ENCODE results near the gene ACOT7.

Gene ACOT7

GRCh38 chr1:6279613-6280383, 113.8 kb downstream of the ACOT7 start:
- DNase-seq: no peak

DNA sequence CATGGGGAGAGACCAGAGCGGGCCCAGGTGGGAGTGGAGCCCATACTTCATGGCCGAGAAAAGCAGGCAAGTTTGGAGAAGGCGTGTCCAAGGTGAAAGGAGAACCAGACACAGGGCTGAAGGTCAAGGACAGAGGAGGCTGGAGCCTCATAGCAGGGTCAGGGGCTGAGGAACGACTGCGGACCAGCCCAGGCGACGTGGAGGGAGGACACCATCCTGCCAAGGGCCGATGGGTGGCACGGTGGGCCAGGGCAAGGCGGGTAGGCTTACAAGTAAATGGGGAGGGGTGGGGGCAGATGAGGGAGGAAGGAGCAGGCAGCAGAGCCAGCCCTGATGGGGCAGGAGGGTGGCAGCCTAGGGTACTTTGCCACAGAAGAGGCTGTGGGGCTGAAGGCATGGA, 114.5 kb downstream of the ACOT7 start:
- DNase-seq: no peak

DNA sequence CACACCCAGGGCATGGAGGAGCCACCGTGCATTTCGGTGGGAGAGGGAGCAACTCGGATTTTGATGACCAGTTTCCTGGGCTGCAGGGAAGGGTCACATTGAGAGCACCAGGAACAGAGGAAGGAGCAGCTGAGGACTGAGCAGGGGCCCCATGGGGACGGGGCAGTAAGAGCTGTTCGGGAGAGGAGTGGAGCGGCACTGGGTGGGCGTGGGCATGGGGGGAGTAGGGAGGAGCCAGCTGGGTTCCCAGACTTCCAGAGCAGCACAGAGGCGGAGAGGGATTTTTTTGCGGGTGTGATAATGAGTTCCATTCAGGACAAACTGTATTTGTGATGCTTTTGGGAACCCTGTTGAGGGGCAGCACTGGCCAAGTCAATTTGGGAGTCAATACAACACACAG, 115.3 kb downstream of the ACOT7 start:
- DNase-seq: no peak

DNA sequence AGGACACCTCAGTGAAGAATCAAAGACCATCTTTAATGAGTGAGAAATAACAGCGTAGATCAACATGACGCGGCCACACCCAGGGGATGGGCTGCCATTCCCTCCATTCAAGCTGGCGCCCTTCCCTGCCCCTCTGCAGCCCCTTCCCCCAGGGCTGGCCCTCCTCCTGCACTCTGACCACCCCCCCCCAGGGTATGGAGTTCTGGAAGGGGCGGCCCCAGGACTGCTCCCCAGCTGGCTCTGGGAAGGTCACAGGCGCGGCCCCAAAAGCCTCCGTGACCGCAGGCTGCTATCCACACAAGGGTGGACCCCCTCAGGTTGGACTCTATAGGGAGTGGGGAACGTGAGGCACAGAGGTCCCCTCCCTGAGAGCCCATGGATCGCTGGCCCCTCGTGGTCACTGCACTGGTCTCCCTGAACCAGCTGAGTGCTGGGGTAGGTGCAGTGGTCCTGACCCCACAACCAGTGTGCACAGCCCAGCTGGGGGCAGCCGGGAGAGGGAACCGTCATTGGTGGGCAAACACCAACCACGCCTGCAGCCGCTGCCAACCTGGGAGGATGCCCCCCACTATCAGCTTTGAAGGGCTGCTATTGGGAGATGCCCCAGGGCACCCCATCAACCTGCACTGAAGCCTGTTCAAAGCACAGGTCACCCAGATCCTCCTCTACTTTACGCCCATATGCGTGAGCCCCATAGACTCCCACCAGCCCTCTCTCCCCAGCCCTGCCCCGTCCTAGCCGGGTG, 116.6 kb downstream of the ACOT7 start:
- no peak for DNase-seq

GRCh38 chr1:6275826-6276782, 117.5 kb downstream of the ACOT7 start:
- DNase-seq: no peak

DNA sequence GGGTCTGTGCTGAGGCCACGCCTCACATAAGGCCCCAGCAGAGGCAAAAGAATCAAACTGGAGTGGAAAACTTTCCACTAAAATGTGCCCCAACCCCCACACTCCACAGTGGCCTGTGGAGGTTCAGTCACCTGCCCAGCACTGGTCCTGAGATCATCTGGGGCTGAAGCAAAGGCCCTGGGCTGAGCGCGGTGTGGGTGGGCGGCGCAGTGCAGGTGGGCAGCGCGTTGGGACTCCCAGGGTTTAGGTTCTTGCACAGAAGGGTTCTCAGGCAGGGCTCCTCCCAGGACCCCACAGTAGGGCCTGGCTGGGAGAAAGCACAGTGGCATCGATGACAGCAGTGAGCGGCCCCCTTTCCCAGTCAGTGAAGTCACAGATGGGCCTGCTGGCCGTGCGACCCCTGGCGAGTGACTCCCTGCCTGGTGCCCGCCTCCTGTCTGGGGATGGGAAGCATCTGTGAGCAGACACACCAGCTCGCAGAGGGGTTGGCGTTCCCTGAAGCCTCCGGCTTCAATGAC, 118.9 kb downstream of the ACOT7 start:
- DNase-seq: no peak

- no peak for DNase-seq
Observed at GRCh38 chr1:6274102-6274501, 119.5 kb downstream of the ACOT7 start.

DNA sequence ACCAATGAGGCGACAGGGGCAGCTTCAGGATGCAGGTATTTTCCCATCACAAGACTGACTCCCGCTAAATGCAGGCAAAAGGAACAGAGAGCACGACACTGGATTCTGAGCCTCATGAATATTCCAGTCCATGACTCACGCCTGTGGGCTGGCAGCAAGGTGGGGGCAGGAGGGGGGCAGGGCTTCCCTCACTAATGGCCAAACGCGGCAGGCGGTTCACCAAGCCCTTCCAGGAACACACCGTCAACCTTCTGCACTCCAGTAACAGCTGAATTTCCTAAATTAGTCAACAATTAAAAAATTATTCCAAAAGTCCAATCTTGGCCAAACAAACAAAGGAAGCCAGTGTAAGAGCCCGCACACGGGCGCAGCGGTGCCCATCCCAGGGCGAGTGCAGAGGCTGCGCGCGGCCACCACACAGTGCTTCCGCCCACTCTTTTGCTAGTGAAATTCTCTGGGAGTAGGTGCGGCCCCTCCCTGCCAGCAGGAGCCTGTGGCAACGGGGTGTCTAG, 120.1 kb downstream of the ACOT7 start:
- no peak for DNase-seq

DNA sequence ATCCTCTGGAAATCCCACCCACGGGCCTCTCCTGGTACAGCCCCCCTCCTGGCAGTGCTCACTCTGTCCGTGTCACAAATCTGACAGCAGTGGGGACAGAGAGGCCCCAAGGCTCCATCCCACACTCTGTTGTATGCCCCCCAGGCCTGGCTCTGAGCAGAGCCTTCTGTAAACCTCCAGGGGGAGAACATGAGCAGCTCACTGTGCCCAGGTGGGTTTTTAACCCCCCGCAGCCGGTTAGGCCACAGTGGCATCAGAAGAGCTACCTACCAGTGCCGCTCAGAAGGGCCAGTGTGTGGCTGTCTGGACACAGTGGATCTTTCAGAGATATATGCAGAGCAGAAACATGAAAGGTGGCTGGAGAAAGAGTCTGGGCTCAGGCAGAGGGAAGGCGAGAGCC, 120.7 kb downstream of the ACOT7 start:
- no peak for DNase-seq

DNA sequence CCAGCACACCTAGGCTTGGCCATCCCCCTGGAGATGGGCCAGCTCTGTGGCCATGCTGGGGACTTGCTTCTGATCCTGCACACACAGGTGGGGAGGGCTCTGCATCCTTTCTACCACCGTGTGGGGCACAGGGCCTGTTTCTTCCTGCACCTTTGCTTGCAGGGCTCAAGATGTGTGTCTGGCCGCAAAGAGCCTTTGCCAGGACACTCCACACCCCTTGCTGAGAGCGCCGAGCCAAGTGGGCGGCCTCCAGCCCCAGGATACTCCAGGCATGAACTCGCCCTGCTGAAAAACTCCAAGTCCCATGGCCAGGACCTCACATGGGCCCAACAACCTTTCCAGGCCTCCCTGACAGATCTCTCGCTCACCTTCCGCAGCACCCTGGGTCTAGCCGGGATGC, 121.1 kb downstream of the ACOT7 start:
- no peak for DNase-seq

DNA sequence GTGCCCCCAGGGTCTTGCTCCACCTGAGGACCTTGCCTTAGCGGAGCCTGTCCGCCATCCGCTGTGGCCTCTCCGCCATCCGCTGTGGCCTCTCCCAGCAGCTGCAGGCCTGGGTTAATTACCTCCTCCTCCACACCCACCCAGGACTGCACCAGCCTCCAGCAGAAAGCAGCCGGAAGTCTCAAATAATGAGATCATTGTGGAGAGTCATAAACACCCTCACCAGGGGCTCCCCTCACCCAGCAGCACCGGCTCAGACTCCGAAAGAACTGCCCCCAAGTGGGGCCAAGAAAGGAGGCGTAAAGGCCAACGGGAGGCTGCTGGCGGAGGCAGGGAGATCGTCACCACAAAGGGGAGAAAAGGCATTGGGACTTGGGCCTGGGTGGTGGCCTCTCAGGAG, 122.0 kb downstream of the ACOT7 start:
- DNase-seq: no peak

DNA sequence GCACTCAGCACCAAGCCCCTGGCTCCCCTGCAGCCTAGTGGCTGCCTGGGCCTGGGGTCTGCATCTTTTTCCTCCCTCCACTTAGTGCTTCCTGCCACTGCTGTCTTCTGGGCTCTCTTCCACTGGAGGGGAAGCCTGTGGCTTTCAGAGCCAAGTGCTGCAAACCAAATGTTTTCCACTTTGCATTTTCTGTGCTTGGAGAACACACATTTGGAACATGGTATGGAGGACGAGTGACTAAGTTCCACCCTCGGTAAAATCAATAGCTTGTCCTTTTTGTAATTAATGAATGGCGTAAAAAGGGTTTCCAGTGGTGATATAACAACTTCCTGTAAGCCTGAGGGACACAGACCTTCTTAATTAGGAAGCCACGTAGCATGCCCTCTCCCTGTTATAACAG, 122.6 kb downstream of the ACOT7 start:
- no peak for DNase-seq

GRCh38 chr1:6270401-6270800, 123.2 kb downstream of the ACOT7 start:
- no peak for DNase-seq

DNA sequence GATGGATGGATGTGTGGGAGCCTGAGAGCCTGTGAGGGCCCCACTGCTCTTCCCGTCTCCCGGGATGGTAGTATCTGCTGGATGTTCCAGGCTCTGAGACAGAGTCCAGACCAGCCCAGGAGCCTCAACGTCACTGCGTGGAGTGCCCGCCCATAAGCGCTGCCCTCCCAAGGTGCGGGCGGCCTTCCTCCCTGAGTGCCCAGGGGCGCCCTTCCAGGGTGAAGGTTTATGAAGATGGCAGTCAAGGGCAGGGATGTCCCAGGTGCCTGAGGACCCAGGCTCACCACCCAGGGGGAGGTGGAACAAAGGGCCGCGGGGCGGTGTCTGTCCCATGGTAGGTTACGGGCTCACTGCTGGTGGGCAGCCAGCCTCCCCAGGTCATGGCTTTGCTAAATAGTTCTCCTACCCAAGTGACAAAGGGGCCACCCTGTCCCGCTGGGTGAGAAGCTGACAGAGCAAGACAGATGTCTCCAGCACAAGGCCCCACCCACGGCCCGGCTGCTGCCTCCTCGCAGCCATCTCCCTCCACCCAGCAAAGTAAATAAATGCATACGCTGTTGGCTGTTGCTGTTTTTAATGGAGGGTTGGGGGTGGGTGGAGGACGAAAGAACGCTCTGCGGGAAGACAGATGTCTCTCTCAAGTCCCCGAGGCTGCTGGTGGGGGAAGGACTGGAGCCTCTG, 123.7 kb downstream of the ACOT7 start:
- DNase-seq: peak; percentile 10

DNA sequence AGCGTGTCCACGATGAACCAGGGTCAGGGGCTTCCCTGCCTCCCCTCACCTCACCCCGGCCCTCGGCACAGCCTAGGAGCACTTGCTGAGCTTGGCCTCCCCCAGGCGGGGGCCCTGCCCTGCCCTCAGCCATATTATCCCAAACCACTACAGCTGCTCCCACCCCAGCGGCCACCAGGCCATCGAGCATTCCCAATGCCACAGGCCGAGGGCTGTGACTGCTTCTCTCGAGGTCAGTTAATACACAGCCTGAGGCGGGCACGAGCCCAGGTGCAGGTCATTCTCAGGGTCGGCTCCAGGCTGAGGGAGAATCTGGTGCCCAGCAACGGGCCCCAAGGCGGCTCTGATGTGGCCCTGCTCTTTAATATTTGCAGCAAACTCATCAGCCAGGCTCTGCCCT, 124.3 kb downstream of the ACOT7 start:
- DNase-seq: no peak

- DNase-seq: no peak
Observed at GRCh38 chr1:6268415-6268814, 125.2 kb downstream of the ACOT7 start.

GRCh38 chr1:6267686-6268322, 125.8 kb downstream of the ACOT7 start:
- DNase-seq: no peak

GRCh38 chr1:6266641-6267040, 126.9 kb downstream of the ACOT7 start:
- no peak for DNase-seq

DNA sequence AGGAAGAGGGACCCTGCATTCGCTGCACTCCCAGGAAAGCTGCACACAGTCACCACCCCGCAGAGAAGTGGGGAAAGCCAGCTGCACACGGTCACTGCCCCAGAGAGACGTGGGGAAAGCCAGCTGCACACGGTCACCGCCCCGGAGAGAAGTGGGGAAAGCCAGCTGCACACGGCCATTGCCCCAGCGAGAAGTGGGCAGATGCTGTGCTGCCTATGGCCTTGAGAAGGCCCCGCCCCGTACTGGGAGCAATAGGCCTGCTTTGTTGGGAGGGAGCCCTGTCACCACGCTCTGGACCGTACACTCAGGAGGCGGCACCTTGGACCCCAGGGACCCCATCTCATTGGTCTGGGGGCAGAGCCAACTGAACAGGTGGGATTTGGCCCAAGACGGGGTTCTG, 128.4 kb downstream of the ACOT7 start:
- no peak for DNase-seq

DNA sequence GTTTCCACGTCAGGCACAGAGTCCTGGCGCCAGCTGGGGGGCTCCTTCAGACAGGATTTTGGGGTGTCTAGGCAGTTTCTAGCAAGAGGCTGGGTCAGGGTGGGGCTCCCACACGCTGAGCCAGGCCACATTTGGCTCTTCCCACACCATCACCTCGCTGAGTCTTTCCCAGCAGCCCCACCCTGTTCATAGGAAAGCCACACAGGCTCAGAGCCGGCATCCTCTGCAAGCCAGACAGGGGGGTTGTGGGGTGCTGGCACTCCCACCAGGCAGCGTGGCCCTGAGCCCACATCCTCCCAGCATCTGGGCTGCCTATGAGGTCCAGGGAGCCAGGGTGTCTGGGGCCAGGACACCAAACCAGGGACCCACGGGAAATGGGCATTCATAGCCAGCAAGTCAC, 129.9 kb downstream of the ACOT7 start:
- no peak for DNase-seq

DNA sequence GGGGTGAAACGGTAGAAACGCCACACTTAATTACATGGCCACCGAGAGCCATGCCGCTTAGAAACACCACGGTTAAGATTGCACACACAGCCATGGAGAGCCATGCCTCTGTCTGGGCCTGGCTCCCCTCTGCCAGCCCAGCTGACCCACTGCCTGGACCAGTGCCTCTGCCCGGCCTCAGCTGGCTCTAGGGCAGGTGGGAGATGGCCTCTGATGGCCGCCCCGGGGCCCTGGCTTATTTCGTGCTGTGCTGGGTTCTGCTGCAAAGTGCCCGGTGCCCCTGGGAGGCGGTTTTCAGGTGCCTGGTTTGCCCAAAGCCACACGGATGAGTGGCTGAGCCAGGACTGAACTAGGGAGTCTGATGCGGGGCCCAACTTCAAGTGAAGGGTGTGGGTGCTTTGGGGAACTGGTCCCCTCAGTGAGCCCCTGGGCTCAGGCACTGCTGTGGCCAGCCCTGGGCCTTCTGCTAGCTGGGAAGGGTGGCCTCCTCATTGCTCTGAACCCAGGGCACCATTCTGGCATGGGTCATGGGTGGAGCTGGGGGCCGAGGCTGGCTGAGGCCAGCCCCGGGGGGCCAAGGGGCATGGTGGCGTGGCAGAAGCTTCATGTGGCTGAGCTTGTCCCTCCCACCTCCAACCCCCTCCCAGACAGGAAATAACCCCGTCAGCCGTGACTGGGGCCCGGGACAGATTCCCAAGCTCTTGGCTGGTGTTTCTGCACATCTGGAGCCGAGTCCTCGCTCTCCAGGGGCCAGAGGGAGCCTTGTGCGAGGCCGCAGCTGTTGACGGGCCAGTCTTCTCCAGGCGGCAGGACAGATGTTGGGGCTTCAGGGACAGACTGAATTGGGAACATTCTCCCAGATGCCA, 130.8 kb downstream of the ACOT7 start:
- no peak for DNase-seq

All from NCI-H1105 treated with DMSO at 0.1 percent for 48 hours (cell line).